ENCODE data around the gene WDR82.

The WDR82 gene

GRCh38 chr3:52226229-52226817, 52.1 kb downstream of the WDR82 start:
- TF ChIP-seq, protein P1, sequence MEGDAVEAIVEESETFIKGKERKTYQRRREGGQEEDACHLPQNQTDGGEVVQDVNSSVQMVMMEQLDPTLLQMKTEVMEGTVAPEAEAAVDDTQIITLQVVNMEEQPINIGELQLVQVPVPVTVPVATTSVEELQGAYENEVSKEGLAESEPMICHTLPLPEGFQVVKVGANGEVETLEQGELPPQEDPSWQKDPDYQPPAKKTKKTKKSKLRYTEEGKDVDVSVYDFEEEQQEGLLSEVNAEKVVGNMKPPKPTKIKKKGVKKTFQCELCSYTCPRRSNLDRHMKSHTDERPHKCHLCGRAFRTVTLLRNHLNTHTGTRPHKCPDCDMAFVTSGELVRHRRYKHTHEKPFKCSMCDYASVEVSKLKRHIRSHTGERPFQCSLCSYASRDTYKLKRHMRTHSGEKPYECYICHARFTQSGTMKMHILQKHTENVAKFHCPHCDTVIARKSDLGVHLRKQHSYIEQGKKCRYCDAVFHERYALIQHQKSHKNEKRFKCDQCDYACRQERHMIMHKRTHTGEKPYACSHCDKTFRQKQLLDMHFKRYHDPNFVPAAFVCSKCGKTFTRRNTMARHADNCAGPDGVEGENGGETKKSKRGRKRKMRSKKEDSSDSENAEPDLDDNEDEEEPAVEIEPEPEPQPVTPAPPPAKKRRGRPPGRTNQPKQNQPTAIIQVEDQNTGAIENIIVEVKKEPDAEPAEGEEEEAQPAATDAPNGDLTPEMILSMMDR (IDR thresholded peaks at IDR 0.05; ENCODE audit: low read depth, low read length) = no peak
- no peak for TF ChIP-seq MYC (IDR thresholded peaks at IDR 0.05; ENCODE audit: low read depth, low read length)
- no peak for TF ChIP-seq POLR2A (IDR thresholded peaks at IDR 0.05; ENCODE audit: extremely low read depth, insufficient read length)
- no peak for TF ChIP-seq MAX (IDR thresholded peaks at IDR 0.05; ENCODE audit: low read depth, low read length)
- DNase-seq (ENCODE audit: low read depth) = peak; percentile 77
- no peak overlapping the region for H3K4me3 ChIP-seq (ENCODE audit: low read depth, low read length)

DNA sequence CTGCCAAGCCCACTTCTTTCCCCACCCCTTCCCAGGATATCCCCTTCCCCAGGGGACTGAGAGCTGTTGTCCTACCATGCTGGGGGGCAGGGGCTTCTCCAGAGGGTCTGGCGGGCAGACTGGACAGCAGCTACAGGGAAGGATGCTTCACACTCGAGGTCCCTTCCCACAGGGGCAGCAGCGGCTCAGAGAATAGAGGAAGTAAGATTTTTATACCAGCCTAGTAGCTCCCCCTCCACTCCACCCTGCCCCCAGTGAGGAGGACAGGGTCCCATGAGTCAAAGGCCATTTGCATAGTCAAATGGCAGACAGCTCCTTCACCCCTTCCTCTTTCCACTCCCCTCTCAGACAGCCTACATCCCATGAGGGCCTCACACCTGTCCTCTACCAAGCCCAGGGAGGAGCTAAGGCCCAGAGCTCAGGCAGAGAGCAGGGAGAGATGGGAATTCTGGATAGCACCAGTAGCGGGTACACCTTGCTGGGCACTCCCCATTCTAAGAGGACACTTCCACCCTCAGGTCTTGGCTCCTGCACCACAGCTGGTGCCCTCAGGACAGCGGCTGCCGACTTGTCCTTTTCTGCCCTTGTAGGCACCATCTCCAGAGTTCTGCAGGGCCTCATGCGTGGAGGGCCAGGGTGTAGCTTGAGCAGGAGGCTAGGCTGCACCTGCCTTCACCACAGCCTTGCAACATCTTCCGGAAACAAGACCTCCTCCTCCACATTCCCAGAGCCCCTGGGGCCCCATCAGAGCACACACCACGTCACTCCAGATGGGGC, 52.8 kb downstream of the WDR82 start, which contains the start of gene TLR9:
Gene TLR9 (minus strand): TSS at position 194 of the 777 bp plus-strand sequence. CDS start 116 bp downstream, at position 78.
- H3K4me3 ChIP-seq (ENCODE audit: low read depth, low read length) = no peak within 1 kb of the TSS
- peak; percentile 94 for DNase-seq (ENCODE audit: low read depth)
- TF ChIP-seq POLR2A (IDR thresholded peaks at IDR 0.05; ENCODE audit: extremely low read depth, insufficient read length) (no peak), MYC (IDR thresholded peaks at IDR 0.05; ENCODE audit: low read depth, low read length) (peak; percentile 69), MAX (IDR thresholded peaks at IDR 0.05; ENCODE audit: low read depth, low read length) (peak; percentile 51)
- TF ChIP-seq, protein P1 (IDR thresholded peaks at IDR 0.05; ENCODE audit: low read depth, low read length) = no peak

- TF ChIP-seq MAX (IDR thresholded peaks at IDR 0.05; ENCODE audit: low read depth, low read length) = no peak
- TF ChIP-seq, protein P1 (IDR thresholded peaks at IDR 0.05; ENCODE audit: low read depth, low read length) = no peak
- no peak for TF ChIP-seq MYC (IDR thresholded peaks at IDR 0.05; ENCODE audit: low read depth, low read length)
- TF ChIP-seq POLR2A (IDR thresholded peaks at IDR 0.05; ENCODE audit: extremely low read depth, insufficient read length) = no peak
- no peak overlapping the region for H3K4me3 ChIP-seq (ENCODE audit: low read depth, low read length)
- DNase-seq (ENCODE audit: low read depth) = no peak
Observed at GRCh38 chr3:52223449-52224408, 54.7 kb downstream of the WDR82 start.

- H3K4me3 ChIP-seq (ENCODE audit: low read depth, low read length) = no peak overlapping the region
- DNase-seq (ENCODE audit: low read depth) = no peak
- no peak for TF ChIP-seq MAX (IDR thresholded peaks at IDR 0.05; ENCODE audit: low read depth, low read length)
Observed at GRCh38 chr3:52222319-52223221, 55.9 kb downstream of the WDR82 start.

DNA sequence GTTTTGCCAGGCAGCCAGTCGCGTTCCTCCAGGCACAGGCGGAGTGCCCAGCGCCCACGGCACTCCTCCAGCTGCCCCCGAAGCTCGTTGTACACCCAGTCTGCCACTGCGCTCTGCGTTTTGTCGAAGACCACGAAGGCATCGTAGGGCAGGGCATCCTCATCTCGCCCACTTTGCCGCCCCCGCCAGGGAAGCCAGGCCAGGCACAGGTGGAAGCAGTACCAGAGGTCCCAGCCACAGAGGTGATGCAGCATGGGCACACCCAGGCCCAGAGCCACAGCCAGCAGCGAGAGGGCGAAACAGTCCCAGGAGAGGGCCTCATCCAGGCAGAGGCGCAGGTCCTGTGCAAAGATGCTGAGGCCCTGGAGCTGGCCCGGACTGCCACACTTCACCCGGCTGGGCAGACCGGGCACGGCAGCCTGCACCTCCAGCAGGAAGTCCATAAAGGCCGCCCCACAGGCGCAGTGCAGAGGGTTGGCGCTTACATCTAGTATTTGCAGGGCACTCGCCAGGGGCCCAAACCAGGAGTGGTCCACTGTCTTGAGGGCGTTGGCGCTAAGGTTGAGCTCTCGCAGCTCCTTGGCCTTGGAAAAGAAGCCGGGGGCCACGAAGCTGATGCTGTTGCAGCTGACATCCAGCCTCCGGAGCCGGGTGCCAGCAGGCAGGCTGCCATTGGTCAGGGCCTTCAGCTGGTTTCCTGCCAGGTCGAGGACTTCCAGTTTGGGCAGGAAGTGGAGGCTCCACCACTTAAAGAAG, 56.7 kb downstream of the WDR82 start:
- no peak overlapping the region for H3K4me3 ChIP-seq (ENCODE audit: low read depth, low read length)
- no peak for DNase-seq (ENCODE audit: low read depth)
- no peak for TF ChIP-seq MYC (IDR thresholded peaks at IDR 0.05; ENCODE audit: low read depth, low read length)
- TF ChIP-seq MAX (IDR thresholded peaks at IDR 0.05; ENCODE audit: low read depth, low read length) = no peak
- TF ChIP-seq, protein P1 (IDR thresholded peaks at IDR 0.05; ENCODE audit: low read depth, low read length) = no peak
- TF ChIP-seq POLR2A (IDR thresholded peaks at IDR 0.05; ENCODE audit: extremely low read depth, insufficient read length) = no peak
